Endothelial cell of hepatic sinusoid (primary cell): ENCODE measurements around the gene WDSUB1.

Experiments
- in situ Hi-C: cut with HindIII; loops from 2 replicates; pipeline ENCODE4 v1.10.0; 2017; ENCODE audit warnings: low sequenced_read_pairs

Gene WDSUB1

DNA sequence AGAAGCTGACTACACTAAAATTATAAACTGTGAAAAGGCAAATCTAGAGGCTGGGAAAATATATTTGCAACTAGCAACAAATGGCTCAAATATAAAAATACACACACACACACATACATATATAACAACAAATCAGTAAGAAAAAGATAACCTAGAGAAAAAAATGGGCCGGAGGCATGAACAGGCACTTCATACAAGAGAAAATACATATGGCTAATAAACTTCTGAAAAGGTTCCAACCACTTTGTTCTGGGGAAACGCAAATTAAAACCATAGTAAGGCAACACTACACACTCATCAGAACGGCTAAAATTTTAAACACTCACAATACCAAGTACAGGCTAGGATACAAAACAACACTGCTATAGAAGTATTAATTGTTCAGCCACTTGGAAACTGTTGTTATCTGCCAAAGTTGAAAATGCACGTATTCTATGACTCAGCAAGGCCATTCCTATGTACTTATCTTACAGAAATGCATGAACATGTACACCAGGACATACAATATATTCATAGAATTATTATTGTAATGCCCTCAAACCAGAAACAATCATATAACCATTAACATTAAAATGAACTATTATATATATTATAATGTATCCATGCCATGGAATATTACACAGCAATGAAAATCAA is 15.6 kb downstream of the WDSUB1 start:
- in situ Hi-C loops, result no loop called here

DNA sequence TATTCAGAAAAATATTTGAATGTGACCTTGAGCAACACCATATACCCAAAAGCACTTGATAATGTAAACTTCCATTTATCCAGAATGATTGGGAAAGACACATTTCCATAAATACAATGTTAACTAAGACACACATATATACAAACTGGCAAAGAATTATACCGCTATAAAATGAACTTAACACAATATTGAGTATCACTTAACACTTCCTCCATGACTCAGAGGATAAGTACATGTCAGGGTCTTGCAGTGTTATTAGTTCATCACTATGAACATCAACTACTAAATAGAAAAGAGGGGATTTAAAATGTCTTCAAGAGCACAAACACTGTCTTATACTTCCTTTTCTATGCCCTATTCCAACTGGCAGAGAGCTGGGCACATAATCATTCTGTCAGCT is 18.6 kb downstream of the WDSUB1 start:
- in situ Hi-C loops, result loop anchor here (5.0 kb wide), 1 partner anchor 46 kb away; no protein-coding TSS in a partner anchor

DNA sequence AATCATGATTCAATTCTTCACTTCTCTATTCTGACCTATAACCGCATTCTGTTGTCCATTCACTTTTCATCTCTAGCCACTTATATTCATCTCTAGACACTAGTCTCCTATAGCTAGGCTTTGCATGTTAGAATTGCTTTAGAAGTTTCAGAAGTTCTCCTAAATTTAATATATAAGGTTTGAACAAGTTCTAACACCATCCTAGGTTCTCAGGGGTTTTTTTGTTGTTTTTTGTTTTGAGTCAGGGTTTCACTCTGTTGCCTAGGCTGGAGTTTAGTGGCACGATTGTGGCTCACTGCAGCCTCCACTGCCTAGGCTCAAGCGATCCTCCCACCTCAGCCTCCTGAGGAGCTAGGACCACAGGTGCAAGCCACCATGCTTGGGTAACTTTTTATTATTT is 19.9 kb downstream of the WDSUB1 start:
- in situ Hi-C loops, result loop anchor here (5.0 kb wide), 1 partner anchor 44 kb away; no protein-coding TSS in a partner anchor

DNA sequence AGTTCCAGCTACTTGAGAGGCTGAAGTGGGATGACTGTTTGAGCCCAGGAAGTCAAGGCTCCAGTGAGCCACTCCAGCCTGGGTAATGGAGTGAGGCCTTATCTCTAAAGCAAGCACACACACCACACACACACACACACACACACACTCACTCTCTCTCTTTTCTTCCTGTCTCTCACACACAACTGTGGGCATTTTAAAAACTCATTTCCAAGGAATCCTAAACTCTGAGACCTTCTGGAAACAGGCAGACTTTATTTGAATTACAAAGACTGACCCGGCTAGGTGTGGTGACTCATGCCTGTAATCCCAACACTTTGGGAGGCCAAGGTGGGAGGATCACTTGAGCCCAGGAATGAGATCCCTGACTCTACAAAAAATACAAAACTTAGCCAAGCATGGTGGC is 21.3 kb downstream of the WDSUB1 start:
- in situ Hi-C loops, result loop anchor here (5.0 kb wide), 1 partner anchor 43 kb away; no protein-coding TSS in a partner anchor

- in situ Hi-C loops, result no loop called here
These were observed 23.6 kb downstream of the WDSUB1 start for GRCh38 chr2:159262904-159263303.

DNA sequence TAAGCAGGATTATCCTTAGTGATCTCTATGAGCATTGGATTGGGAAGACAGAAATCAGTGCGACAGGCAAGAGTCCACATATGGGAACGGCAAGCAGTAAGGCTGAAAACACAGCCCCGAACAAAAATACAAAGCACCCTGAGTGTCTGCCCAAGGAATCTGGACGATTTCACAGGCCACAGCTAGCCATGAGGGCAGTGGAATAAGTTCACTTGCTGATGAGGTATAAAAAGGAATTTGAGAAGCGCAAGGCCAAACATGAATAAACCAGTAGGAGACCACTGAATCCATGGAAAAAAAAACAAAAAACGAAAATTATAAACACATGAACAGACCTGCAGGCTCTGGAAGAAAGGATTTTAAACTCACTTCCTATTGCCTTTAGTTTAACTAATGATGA is 24.3 kb downstream of the WDSUB1 start:
- in situ Hi-C loops, result no loop called here

GRCh38 chr2:159256159-159256558 is 30.3 kb downstream of the WDSUB1 start:
- in situ Hi-C loops, result no loop called here

- in situ Hi-C loops, result no loop called here
These were observed 33.6 kb downstream of the WDSUB1 start for GRCh38 chr2:159252905-159253304.

DNA sequence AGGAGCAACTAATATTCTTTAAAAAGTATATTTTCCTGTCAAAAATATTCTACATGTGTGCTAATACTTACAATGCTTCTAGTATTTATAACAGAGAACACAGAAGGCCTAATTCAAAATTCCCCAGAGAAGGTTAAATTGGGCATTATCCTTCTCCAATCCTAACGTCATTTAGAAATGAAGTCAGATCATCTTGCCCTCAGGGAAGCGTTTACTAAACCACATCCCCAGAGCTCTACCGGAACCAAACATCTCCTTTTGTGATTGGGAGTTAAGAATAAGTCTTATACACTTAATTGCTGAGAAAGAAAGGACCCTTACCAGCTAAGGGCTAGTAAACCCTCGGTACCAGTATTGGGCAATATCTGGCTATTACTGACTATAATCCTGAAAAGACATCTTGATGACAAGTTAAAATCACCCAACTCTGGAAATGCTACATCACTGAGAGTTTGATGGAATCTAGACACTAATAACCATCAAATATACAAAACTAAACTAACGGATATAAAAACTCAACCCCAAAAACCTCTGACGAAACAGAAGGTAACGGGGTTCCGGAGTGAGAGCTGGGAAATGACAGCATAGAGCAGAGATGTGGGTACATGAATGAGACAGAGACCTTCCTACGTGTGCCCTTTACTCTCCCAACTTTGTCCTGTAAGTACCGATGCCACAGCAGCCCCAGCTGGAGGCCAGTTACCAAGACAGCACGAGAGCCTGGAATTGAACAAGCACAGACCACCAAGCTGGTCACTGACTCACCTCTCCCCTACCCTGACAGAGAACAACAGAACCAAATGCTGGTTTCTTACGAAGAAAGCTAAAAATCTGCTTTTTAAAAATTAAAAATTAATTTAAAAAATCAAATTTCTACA is 35.0 kb downstream of the WDSUB1 start:
- in situ Hi-C loops, result no loop called here

- in situ Hi-C loops, result no loop called here
These were observed 36.4 kb downstream of the WDSUB1 start for GRCh38 chr2:159249990-159250715.

DNA sequence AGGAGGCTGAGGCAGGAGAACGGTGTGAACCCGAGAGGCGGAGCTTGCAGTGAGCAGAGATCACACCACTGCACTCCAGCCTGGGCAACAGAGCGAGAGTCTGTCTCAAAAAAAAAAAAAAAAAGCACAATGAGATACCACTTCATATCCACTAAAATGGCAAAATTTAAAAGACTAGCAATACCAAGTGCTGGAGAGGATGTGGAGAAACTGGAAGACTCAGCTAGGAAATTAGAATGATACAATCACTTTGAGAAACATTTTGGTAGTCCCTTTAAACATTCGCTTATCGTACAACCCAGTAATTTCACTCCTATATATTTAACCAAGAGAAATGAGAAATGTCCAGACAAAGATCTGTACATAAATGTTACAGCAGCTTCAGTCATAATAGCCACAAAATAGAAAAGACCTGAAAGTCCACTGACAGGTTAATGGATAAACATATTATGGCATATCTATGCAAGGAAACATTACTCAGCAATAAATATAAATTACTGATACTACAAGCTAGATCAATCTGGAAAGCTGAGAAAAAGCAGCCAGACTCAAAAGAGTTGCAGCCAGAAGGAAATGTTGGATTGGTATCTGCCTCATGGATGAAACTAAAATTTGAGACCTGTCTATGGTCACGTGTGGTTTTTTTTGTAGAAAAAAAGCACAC is 40.0 kb downstream of the WDSUB1 start:
- in situ Hi-C loops, result no loop called here

DNA sequence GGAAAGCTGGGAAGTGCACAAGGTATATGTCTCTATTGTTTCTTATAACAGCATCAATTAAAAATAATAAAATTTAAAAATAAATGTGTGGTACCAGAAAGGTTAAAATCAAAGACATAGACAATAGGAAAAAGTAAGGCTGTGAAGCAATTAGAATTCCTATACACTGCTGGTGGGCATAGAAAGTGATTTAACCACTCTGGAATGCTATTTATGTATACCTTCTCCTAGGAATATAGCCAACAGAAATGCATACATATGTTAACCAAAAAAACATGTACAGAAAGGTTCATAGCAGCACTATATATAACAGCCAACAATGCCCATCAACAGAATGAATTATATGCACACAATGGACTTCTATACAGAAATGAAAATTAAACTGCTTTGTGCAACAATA is 43.0 kb downstream of the WDSUB1 start:
- in situ Hi-C loops, result no loop called here

- in situ Hi-C loops, result no loop called here
These were observed 51.6 kb downstream of the WDSUB1 start for GRCh38 chr2:159234868-159235267.

- in situ Hi-C loops, result no loop called here
These were observed 53.9 kb downstream of the WDSUB1 start for GRCh38 chr2:159232456-159233170.

DNA sequence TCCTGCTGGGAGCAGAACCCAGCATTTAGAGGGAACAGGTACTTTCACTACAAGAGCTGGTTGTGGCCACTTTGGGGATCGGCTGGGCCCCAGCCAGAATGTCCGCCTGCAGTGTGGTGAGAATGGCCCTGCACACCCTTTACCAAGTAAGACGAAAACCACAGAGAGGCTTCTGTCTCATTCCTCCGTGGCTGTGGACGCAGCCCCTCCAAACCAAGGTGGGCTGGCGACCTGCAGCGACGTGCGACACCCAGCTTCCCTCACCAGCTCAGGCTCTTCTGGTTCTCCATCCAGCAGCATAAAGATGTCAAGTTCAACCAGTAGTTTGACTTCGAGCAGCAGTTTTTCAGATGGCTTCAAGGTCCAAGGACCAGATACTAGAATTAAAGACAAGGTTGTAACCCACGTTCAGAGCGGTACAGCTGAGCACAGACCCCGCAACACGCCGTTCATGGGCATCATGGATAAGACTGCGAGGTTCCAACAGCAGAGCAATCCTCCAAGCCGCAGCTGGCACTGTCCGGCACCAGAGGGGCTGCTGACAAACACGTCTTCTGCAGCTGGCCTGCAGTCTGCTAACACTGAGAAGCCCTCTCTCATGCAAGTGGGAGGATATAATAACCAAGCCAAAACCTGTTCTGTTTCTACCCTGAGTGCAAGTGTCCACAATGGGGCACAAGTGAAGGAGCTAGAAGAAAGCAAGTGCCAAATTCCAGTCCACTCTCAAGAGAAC is 56.2 kb downstream of the WDSUB1 start:
- in situ Hi-C loops, result no loop called here

DNA sequence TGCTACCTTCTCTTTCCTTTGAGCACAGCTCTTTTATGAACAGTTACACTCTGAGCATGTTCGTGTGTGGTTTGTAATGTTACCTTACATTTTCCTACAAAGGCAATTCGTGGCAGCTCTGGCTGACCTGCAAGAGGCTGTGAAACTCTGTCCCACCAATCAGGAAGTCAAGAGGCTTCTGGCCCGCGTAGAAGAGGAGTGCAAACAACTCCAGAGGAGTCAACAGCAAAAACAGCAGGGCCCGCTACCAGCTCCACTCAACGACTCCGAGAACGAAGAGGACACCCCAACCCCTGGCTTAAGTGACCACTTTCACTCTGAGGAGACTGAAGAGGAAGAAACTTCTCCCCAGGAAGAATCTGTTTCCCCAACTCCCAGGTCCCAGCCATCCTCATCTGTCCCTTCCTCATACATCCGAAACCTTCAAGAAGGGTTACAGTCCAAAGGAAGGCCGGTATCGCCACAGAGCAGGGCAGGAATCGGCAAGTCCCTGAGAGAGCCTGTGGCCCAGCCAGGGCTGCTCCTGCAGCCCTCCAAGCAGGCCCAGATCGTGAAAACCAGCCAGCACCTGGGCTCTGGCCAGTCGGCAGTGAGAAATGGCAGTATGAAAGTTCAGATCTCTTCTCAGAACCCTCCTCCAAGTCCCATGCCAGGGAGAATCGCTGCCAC is 56.9 kb downstream of the WDSUB1 start:
- in situ Hi-C loops, result no loop called here

- in situ Hi-C loops, result no loop called here
These were observed 58.4 kb downstream of the WDSUB1 start for GRCh38 chr2:159228081-159228581.

DNA sequence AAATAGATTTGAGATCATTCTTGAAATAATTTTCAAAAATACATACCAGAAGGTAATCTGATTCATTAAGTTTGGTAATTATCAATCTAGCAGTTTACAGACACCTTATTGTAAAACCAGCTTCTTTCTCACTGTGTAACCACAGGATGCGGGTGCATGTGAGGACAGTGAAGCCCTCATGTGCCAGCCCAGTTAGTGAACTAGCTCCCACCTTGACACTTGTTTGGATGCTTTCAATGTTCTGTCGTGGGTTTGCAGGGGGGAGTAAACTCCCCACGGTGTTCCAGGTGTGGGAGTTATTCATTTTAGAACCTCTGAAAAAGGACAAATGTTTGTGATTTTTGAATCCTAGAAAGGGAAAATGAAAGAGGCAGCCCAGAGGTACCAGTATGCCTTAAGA is 59.0 kb downstream of the WDSUB1 start:
- in situ Hi-C loops, result no loop called here
